IMR-90 (cell line): ENCODE results near the gene SVOPL. TPM values are rescaled to one million over a fixed set of nuclear protein-coding genes. Genes with fewer than 3 reads are reported as not detected.

ENCODE experiments used
- ATAC-seq: fragments of 200-7000 bp; cut with Tn5 transposase; 2 replicates; pipeline ENCODE4 v1.9.1; 2020; ENCODE audit warnings: low read depth, mild to moderate bottlenecking, moderate library complexity
- BruUV-seq: library from RNA; stranded (reverse); fragments of 400-500 nt; replicated peaks from 2 replicates; lab custom pipeline; 2021; lab: Mats Ljungman, UMichigan
- CTCF ChIA-PET: fragments of 300-600 bp; formaldehyde crosslinking; extraction: SDS; loops from one replicate; lab custom pipeline; 2021; ENCODE audit warnings: antibody characterized with exemption; lab: Yijun Ruan, JAX
- POLR2A ChIA-PET: fragments of 300-600 bp; sonication (Branson Sonifier 250); formaldehyde crosslinking; loops from one replicate; lab custom pipeline; 2022; ENCODE audit warnings: antibody characterized with exemption; ENCODE audit not compliant: unreplicated experiment; lab: Charles Lee
- DNase-seq: peaks from one replicate; pipeline ENCODE4 v3.0.0; 2013
- H2AFZ ChIP-seq: replicated peaks from 2 replicates; pipeline ENCODE3; 2013; ENCODE audit warnings: low read length, mild to moderate bottlenecking; ENCODE audit not compliant: poor library complexity
- H2AK5ac ChIP-seq: 2 replicates; pipeline ENCODE4 v1.6.1; 2013; ENCODE audit warnings: low read depth, low read length, inconsistent platforms
- H2AK9ac ChIP-seq: replicated peaks from 2 replicates; pipeline ENCODE3; 2013; ENCODE audit warnings: mild to moderate bottlenecking, low read depth, low read length, moderate library complexity; ENCODE audit not compliant: poor library complexity
- H2BK120ac ChIP-seq: 2 replicates; pipeline ENCODE4 v1.6.1; 2013; ENCODE audit warnings: low read depth, low read length, inconsistent platforms
- H2BK15ac ChIP-seq: 3 replicates; pipeline ENCODE4 v1.6.1; 2013; ENCODE audit warnings: low read depth, low read length, inconsistent platforms
- H2BK20ac ChIP-seq: 2 replicates; pipeline ENCODE4 v1.6.1; 2013; ENCODE audit warnings: low read depth, mild to moderate bottlenecking, inconsistent platforms, low read length, moderate library complexity
- H2BK5ac ChIP-seq: 2 replicates; pipeline ENCODE4 v1.6.1; 2013; ENCODE audit warnings: mild to moderate bottlenecking, low read depth, low read length, inconsistent platforms; ENCODE audit not compliant: poor library complexity, severe bottlenecking
- H3K14ac ChIP-seq: replicated peaks from 2 replicates; pipeline ENCODE4 v1.6.1; 2013; ENCODE audit warnings: low read depth, low read length, inconsistent platforms
- H3K18ac ChIP-seq: 2 replicates; pipeline ENCODE4 v1.6.1; 2013; ENCODE audit warnings: low read depth, low read length, control low read depth
- H3K23ac ChIP-seq: 2 replicates; pipeline ENCODE4 v1.6.1; 2013; ENCODE audit warnings: low read depth, low read length, inconsistent platforms
- H3K27ac ChIP-seq: 2 replicates; pipeline ENCODE4 v1.5.1; 2013; ENCODE audit warnings: mild to moderate bottlenecking, control low read depth, low read length; ENCODE audit not compliant: insufficient read depth
- H3K27me3 ChIP-seq: 2 replicates; pipeline ENCODE4 v1.6.1; 2013; ENCODE audit warnings: low read length; ENCODE audit not compliant: control insufficient read depth, insufficient read depth
- H3K36me3 ChIP-seq: 2 replicates; pipeline ENCODE4 v1.6.1; 2013; ENCODE audit warnings: low read length, mixed read lengths; ENCODE audit not compliant: control insufficient read depth, insufficient read depth
- H3K4ac ChIP-seq: 2 replicates; pipeline ENCODE4 v1.6.1; 2013; ENCODE audit warnings: low read depth, low read length, inconsistent platforms
- H3K4me1 ChIP-seq: 2 replicates; pipeline ENCODE4 v1.6.1; 2013; ENCODE audit warnings: low read length, mixed read lengths; ENCODE audit not compliant: control insufficient read depth, insufficient read depth
- H3K4me2 ChIP-seq: 2 replicates; pipeline ENCODE4 v1.6.1; 2013; ENCODE audit warnings: low read depth, mild to moderate bottlenecking, control low read depth, low read length, moderate library complexity
- H3K4me3 ChIP-seq: 2 replicates; pipeline ENCODE4 v1.5.1; 2013; ENCODE audit warnings: low read depth, mild to moderate bottlenecking, control low read depth, low read length, moderate library complexity; ENCODE audit not compliant: insufficient read depth
- H3K56ac ChIP-seq: 2 replicates; pipeline ENCODE4 v1.6.1; 2013; ENCODE audit warnings: low read length, inconsistent platforms; ENCODE audit not compliant: insufficient read depth; ENCODE audit errors: extremely low read depth
- H3K79me1 ChIP-seq, 2 experiments: 2 replicates each; pipeline ENCODE4 v1.6.1; 2013; ENCODE audit warnings: low read length in 2 of 2, inconsistent platforms in 1 of 2, low read depth in 1 of 2
- H3K9ac ChIP-seq: 2 replicates; pipeline ENCODE4 v1.6.1; 2013; ENCODE audit warnings: low read depth, low read length, control low read depth
- H3K9me1 ChIP-seq: 2 replicates; pipeline ENCODE4 v1.6.1; 2013; ENCODE audit warnings: low read length, inconsistent platforms; ENCODE audit not compliant: insufficient read depth
- H3K9me3 ChIP-seq: 2 replicates; pipeline ENCODE4 v1.6.1; 2013; ENCODE audit warnings: low read length; ENCODE audit not compliant: control insufficient read depth, insufficient read depth
- H4K20me1 ChIP-seq: 2 replicates; pipeline ENCODE4 v1.6.1; 2013; ENCODE audit warnings: low read length, inconsistent platforms; ENCODE audit not compliant: insufficient read depth
- H4K5ac ChIP-seq: 2 replicates; pipeline ENCODE4 v1.6.1; 2013; ENCODE audit warnings: mild to moderate bottlenecking, low read depth, low read length, control low read depth
- H4K8ac ChIP-seq, 2 experiments: 2 replicates each; pipeline ENCODE4 v1.6.1; 2013; ENCODE audit warnings: low read depth in 2 of 2, low read length in 2 of 2, control low read depth in 1 of 2, inconsistent platforms in 1 of 2
- H4K91ac ChIP-seq: 2 replicates; pipeline ENCODE4 v1.6.1; 2013; ENCODE audit warnings: low read depth, low read length, inconsistent platforms; ENCODE audit not compliant: insufficient read depth
- BHLHE40 ChIP-seq: fragments of 150-350 bp; IDR thresholded peaks from 2 replicates; pipeline ENCODE4 v1.6.1; 2016; ENCODE audit warnings: mild to moderate bottlenecking, low read depth, low read length
- CEBPB ChIP-seq: IDR thresholded peaks from 2 replicates; pipeline ENCODE4 v1.6.1; 2012; ENCODE audit warnings: low read depth, low read length, improper control_type of control experiment
- CHD1 ChIP-seq: IDR thresholded peaks from 2 replicates; pipeline ENCODE4 v1.6.1; 2012; ENCODE audit warnings: low read depth, low read length, improper control_type of control experiment
- CTCF ChIP-seq: conservative IDR thresholded peaks from 2 replicates; pipeline ENCODE4 v1.5.1; 2012; ENCODE audit warnings: mild to moderate bottlenecking, low read depth, low read length, improper control_type of control experiment
- MAFK ChIP-seq: IDR thresholded peaks from 2 replicates; pipeline ENCODE4 v1.6.1; 2012; ENCODE audit warnings: low read depth, low read length, improper control_type of control experiment
- MAZ ChIP-seq: IDR thresholded peaks from 2 replicates; pipeline ENCODE4 v1.6.1; 2012; ENCODE audit warnings: low read depth, mild to moderate bottlenecking, low read length, improper control_type of control experiment, moderate library complexity, borderline replicate concordance
- MXI1 ChIP-seq: IDR thresholded peaks from 2 replicates; pipeline ENCODE4 v1.6.1; 2012; ENCODE audit warnings: low read depth, mild to moderate bottlenecking, low read length, moderate library complexity, borderline replicate concordance
- NFE2L2 ChIP-seq: fragments of 150-350 bp; IDR thresholded peaks from 2 replicates; pipeline ENCODE4 v1.6.1; 2016; ENCODE audit warnings: low read depth, mild to moderate bottlenecking, low read length
- POLR2A ChIP-seq: IDR thresholded peaks from 2 replicates; pipeline ENCODE4 v1.6.1; 2012; ENCODE audit warnings: mild to moderate bottlenecking, low read depth, low read length
- RAD21 ChIP-seq: IDR thresholded peaks from 2 replicates; pipeline ENCODE4 v1.6.1; 2012; ENCODE audit warnings: low read length, improper control_type of control experiment
- RCOR1 ChIP-seq: IDR thresholded peaks from 2 replicates; pipeline ENCODE4 v1.6.1; 2012; ENCODE audit warnings: mild to moderate bottlenecking, low read length, improper control_type of control experiment; ENCODE audit not compliant: insufficient replicate concordance
- RFX5 ChIP-seq: IDR thresholded peaks from 2 replicates; pipeline ENCODE4 v1.8.0; 2012; ENCODE audit warnings: low read depth, mild to moderate bottlenecking, low read length, moderate library complexity
- SMC3 ChIP-seq: fragments of 150-350 bp; IDR thresholded peaks from 2 replicates; pipeline ENCODE4 v1.6.1; 2016; ENCODE audit warnings: low read depth, mild to moderate bottlenecking, antibody characterized with exemption, low read length, moderate library complexity
- USF2 ChIP-seq: fragments of 150-350 bp; IDR thresholded peaks from 2 replicates; pipeline ENCODE4 v1.6.1; 2017; ENCODE audit warnings: mild to moderate bottlenecking, antibody characterized with exemption, low read length, low read depth
- WGBS, 2 experiments: methylation state at CpG; one replicate each; pipeline versions ENCODE4 v1.1.5 to v1.1.7; 2013; ENCODE audit warnings: missing lambda C conversion rate in 2 of 2; ENCODE audit not compliant: insufficient read length in 1 of 2; ENCODE audit errors: extremely low coverage in 2 of 2; 5-methylcytosine and 5-hydroxymethylcytosine counted together
- dilution Hi-C: fragments of 300-500 bp; cut with HindIII; formaldehyde crosslinking; loops from one replicate; pipeline ENCODE4 v1.14.3; 2018; ENCODE audit warnings: low sequenced_read_pairs; ENCODE audit not compliant: unreplicated experiment
- in situ Hi-C: fragments of 300-500 bp; cut with MboI; formaldehyde crosslinking; loops from 3 replicates; pipeline ENCODE4 v1.14.3; 2019; ENCODE audit warnings: low sequenced_read_pairs, inconsistent platforms, mixed read lengths
- intact Hi-C: fragments of 100-400 bp; cut with micrococcal nuclease; formaldehyde crosslinking; loops from 2 replicates; pipeline ENCODE4 v1.10.0; 2022
- polyA plus RNA-seq, 3 experiments: library from polyadenylated mRNA; depleted of rRNA; stranded (reverse); fragments of >200 nt; gene quantifications; 2 replicates each; pipeline ENCODE4 v1.2.3, GENCODE V29; 2012; ENCODE audit warnings: low replicate concordance in 1 of 3
- total RNA-seq: library from RNA; depleted of rRNA; stranded (reverse); fragments of >200 nt; gene quantifications from 2 replicates; pipeline ENCODE4 v1.2.3, GENCODE V29; 2012

The SVOPL gene
- total and polyA plus RNA-seq, 2 of the 4 experiments (the other 2 are of a cell fraction) = not detected

GRCh38 chr7:138657854-138658386 lies 43.2 kb downstream of the SVOPL start:
- H4K8ac ChIP-seq = no peak overlapping the region
- H2AFZ ChIP-seq = no peak overlapping the region
- ATAC-seq (no peak), DNase-seq (no peak)
- intact Hi-C loops = no loop called here
- no peak overlapping the region for H3K18ac ChIP-seq
- H2BK20ac ChIP-seq = no peak overlapping the region
- no peak for TF ChIP-seq CTCF
- no peak for TF ChIP-seq BHLHE40
- TF ChIP-seq RCOR1 = no peak
- TF ChIP-seq RAD21 = no peak
- no peak for TF ChIP-seq RFX5
- no peak for TF ChIP-seq CEBPB
- TF ChIP-seq POLR2A = no peak
- TF ChIP-seq SMC3 = no peak
- TF ChIP-seq USF2 = no peak
- TF ChIP-seq NFE2L2 = no peak
- no peak for TF ChIP-seq CHD1
- TF ChIP-seq MAZ = no peak
- no peak for TF ChIP-seq MXI1
- no peak for TF ChIP-seq MAFK
- WGBS, 2 experiments = no CpG with 5 or more reads among the region's 4 CpGs
- in situ Hi-C loops = no loop called here
- H3K9me1 ChIP-seq = no peaks in the 10 kb centered on the region
- no peak overlapping the region for H4K91ac ChIP-seq
- H3K9ac ChIP-seq = no peak overlapping the region
- no peak overlapping the region for H3K4me2 ChIP-seq
- no peaks in the 10 kb centered on the region for H3K27me3 ChIP-seq
- no peak overlapping the region for H2BK120ac ChIP-seq
- H3K23ac ChIP-seq = no peak overlapping the region
- no peak overlapping the region for H4K5ac ChIP-seq
- no TSS peak for BruUV-seq
- H3K56ac ChIP-seq = no peak overlapping the region
- H3K4ac ChIP-seq = no peak overlapping the region
- dilution Hi-C loops = no loop called here
- no peaks in the 10 kb centered on the region for H3K4me1 ChIP-seq
- no peak overlapping the region for H2AK9ac ChIP-seq
- H2BK15ac ChIP-seq = no peak overlapping the region
- no peaks in the 10 kb centered on the region for H4K20me1 ChIP-seq
- no peak overlapping the region for H2AK5ac ChIP-seq
- H3K79me1 ChIP-seq = no peaks in the 10 kb centered on the region
- peaks cover 9% of the 10 kb centered on the region for H3K9me3 ChIP-seq
- POLR2A ChIA-PET = no interaction called here
- no peak overlapping the region for H3K27ac ChIP-seq
- H3K14ac ChIP-seq = no peak overlapping the region
- no peak overlapping the region for H2BK5ac ChIP-seq
- CTCF ChIA-PET = interaction anchor here (0.6 kb wide), 1 partner anchor 18 kb away, joined by 3 read pairs; no protein-coding TSS in a partner anchor
- no peaks in the 10 kb centered on the region for H3K36me3 ChIP-seq
- H3K4me3 ChIP-seq = no peak overlapping the region
